SU-DHL-6 (cell line): Measurements from ENCODE around the gene RASAL1.
A peak's percentile ranks its signal among the peaks of the same experiment; 100 is the strongest.

Experiments
- H2AFZ ChIP-seq: fragments of 200-600 bp; sonication (generic); 2 replicates; pipeline ENCODE4 v1.6.1; 2014; ENCODE audit warnings: low read depth, mild to moderate bottlenecking, moderate library complexity, mixed read lengths, antibody characterized with exemption, low read length; ENCODE audit not compliant: severe bottlenecking
- H3F3A ChIP-seq: fragments of 200-600 bp; shearing (Covaris generic); 2 replicates; pipeline ENCODE4 v1.6.0; 2016; ENCODE audit warnings: antibody characterized with exemption, mild to moderate bottlenecking; ENCODE audit not compliant: insufficient read depth
- H3K27ac ChIP-seq: fragments of 200-600 bp; sonication (generic); 2 replicates; pipeline ENCODE4 v1.5.1; 2016; ENCODE audit warnings: low read depth, mild to moderate bottlenecking, low read length, moderate library complexity, mixed read lengths
- H3K27me3 ChIP-seq: fragments of 200-600 bp; sonication (generic), shearing (Covaris generic); 2 replicates; pipeline ENCODE4 v1.6.0; 2014; ENCODE audit warnings: mild to moderate bottlenecking, low read length
- H3K36me3 ChIP-seq: fragments of 200-600 bp; sonication (generic); 2 replicates; pipeline ENCODE4 v1.6.1; 2014; ENCODE audit warnings: mild to moderate bottlenecking, low read length, mixed read lengths
- H3K4me2 ChIP-seq: fragments of 300-600, 200-600 bp; shearing (Covaris generic), sonication (generic); 2 replicates; pipeline ENCODE4 v1.6.0; 2014; ENCODE audit warnings: low read length, low read depth, mild to moderate bottlenecking; ENCODE audit not compliant: poor library complexity, severe bottlenecking
- H3K4me3 ChIP-seq: fragments of 200-600 bp; sonication (generic); 2 replicates; pipeline ENCODE4 v1.5.1; 2014; ENCODE audit warnings: antibody characterized with exemption, low read length, mild to moderate bottlenecking, mixed read lengths; ENCODE audit not compliant: insufficient read depth, poor library complexity, severe bottlenecking
- H3K79me2 ChIP-seq: fragments of 200-600 bp; sonication (generic); 2 replicates; pipeline ENCODE4 v1.6.1; 2014; ENCODE audit warnings: mild to moderate bottlenecking, low read length, moderate library complexity; ENCODE audit not compliant: insufficient read depth
- H3K9ac ChIP-seq: fragments of 200-600 bp; sonication (generic); 2 replicates; pipeline ENCODE4 v1.7.0; 2014; ENCODE audit warnings: mild to moderate bottlenecking, low read length
- H3K9me2 ChIP-seq: fragments of 200-600 bp; sonication (generic); replicated peaks from 2 replicates; pipeline ENCODE4 v1.6.1; 2014; ENCODE audit warnings: low read length; ENCODE audit not compliant: insufficient read depth
- H3K9me3 ChIP-seq: fragments of 200-600 bp; sonication (generic); 2 replicates; pipeline ENCODE4 v1.6.1; 2014; ENCODE audit warnings: low read length, mixed read lengths; ENCODE audit not compliant: insufficient read depth
- H4K20me1 ChIP-seq: fragments of 200-600 bp; sonication (generic); 2 replicates; pipeline ENCODE4 v1.6.1; 2014; ENCODE audit warnings: low read depth, mild to moderate bottlenecking, antibody characterized with exemption, low read length, moderate library complexity, mixed read lengths
- CTCF ChIP-seq: fragments of 200-600 bp; sonication (generic); IDR thresholded peaks from one replicate; pipeline ENCODE4 v1.5.1; 2017; ENCODE audit warnings: antibody characterized with exemption, mild to moderate bottlenecking, low read length, moderate library complexity; ENCODE audit not compliant: insufficient read depth, poor library complexity, severe bottlenecking
- EZH2phosphoT487 ChIP-seq: fragments of 200-600 bp; sonication (generic), shearing (Covaris generic); conservative IDR thresholded peaks from 2 replicates; pipeline ENCODE4 v1.6.1; 2018; ENCODE audit warnings: mild to moderate bottlenecking, antibody characterized with exemption, low read length, moderate library complexity, mixed read lengths

Gene RASAL1

GRCh38 chr12:113140706-113141105 is 5.1 kb upstream of the RASAL1 start:
- H3K4me2 ChIP-seq, result peak overlapping the region; percentile 21
- H3F3A ChIP-seq, result peaks cover 8% of the 10 kb centered on the region
- no peak overlapping the region for H3K4me3 ChIP-seq
- H2AFZ ChIP-seq, result no peak overlapping the region
- H3K27me3 ChIP-seq, result no peaks in the 10 kb centered on the region
- no peaks in the 10 kb centered on the region for H3K36me3 ChIP-seq
- H4K20me1 ChIP-seq, result no peaks in the 10 kb centered on the region
- no peak overlapping the region for H3K27ac ChIP-seq
- no peaks in the 10 kb centered on the region for H3K79me2 ChIP-seq
- H3K9ac ChIP-seq, result no peak overlapping the region
- H3K9me3 ChIP-seq, result no peaks in the 10 kb centered on the region
- no peak for TF ChIP-seq CTCF
- TF ChIP-seq EZH2phosphoT487, result no peak
- no peaks in the 10 kb centered on the region for H3K9me2 ChIP-seq

DNA sequence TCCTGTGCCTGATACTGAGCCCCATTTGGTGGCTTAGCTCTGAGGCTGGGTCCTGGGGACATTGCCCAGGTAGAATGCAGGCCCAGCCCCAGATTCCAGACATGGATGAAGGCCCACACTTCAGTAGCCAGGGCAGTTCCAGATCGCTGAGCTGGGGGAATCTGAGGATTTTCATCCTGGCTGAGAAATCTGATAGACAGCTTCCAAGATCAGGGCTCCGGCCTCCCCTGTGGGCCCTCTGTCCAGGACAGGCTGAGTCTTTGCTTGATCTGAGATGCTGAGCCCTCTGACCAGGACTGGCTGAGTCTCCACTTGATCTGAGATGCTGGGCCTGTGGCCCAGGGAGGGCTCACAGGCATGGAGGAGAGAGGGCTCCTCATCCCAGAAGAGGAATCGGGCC is 3.3 kb upstream of the RASAL1 start:
- no peak overlapping the region for H3K27ac ChIP-seq
- H3K9ac ChIP-seq, result no peak overlapping the region
- no peaks in the 10 kb centered on the region for H3K9me2 ChIP-seq
- H3K79me2 ChIP-seq, result peaks cover 15% of the 10 kb centered on the region
- no peak overlapping the region for H3K4me3 ChIP-seq
- no peak for TF ChIP-seq CTCF
- TF ChIP-seq EZH2phosphoT487, result no peak
- no peak overlapping the region for H2AFZ ChIP-seq
- no peaks in the 10 kb centered on the region for H3K9me3 ChIP-seq
- H3K27me3 ChIP-seq, result no peaks in the 10 kb centered on the region
- no peak overlapping the region for H3K4me2 ChIP-seq
- no peaks in the 10 kb centered on the region for H4K20me1 ChIP-seq
- H3F3A ChIP-seq, result peaks cover 8% of the 10 kb centered on the region
- H3K36me3 ChIP-seq, result no peaks in the 10 kb centered on the region

GRCh38 chr12:113137861-113138783 is 2.6 kb upstream of the RASAL1 start:
- Histone ChIP-seq H3K27me3 (no peaks in the 10 kb centered on the region), H3K79me2 (peaks cover 22% of the 10 kb centered on the region), H4K20me1 (no peaks in the 10 kb centered on the region), H3K27ac (no peak overlapping the region), H3K9me2 (no peaks in the 10 kb centered on the region), H3K9ac (no peak overlapping the region), H3K9me3 (no peaks in the 10 kb centered on the region), H3K36me3 (no peaks in the 10 kb centered on the region), H3F3A (peaks cover 8% of the 10 kb centered on the region), H3K4me2 (no peak overlapping the region), H3K4me3 (no peak overlapping the region), H2AFZ (no peak overlapping the region)
- TF ChIP-seq EZH2phosphoT487, result no peak
- no peak for TF ChIP-seq CTCF
